Activated naive CD8-positive, alpha-beta T cell treated with anti-CD3 and anti-CD28 coated beads, Interleukin-2, amount 10 ng/mL, durations not matched to agents 7 days and 5 days (primary cell): ENCODE results near the gene ATAD3B. TPM values are rescaled to one million over a fixed set of nuclear protein-coding genes. Genes with fewer than 3 reads are reported as not detected.
"Not testable (repeated sequence)": the region's sequence is repeated elsewhere in the genome, so short reads cannot be mapped to it uniquely, and the experiment has no call there.

ENCODE experiments used
- ATAC-seq: fragments of 150-1000 bp; cut with Tn5 transposase; one replicate; pipeline ENCODE4 v1.10.0; 2021; ENCODE audit warnings: low read depth, moderate library complexity
- POLR2A ChIA-PET: fragments of 350-600 bp; sonication (Branson Sonifier 250); formaldehyde crosslinking; loops from one replicate; lab custom pipeline; 2021; ENCODE audit warnings: antibody characterized with exemption; lab: Charles Lee
- DNase-seq: peaks from one replicate; pipeline ENCODE4 v3.0.0; 2021
- H3K27ac Mint-ChIP-seq: one replicate; pipeline ENCODE4 v1.8.0; 2022; ENCODE audit warnings: mild to moderate bottlenecking, mixed read lengths
- H3K27me3 Mint-ChIP-seq: one replicate; pipeline ENCODE4 v1.8.0; 2022; ENCODE audit warnings: mild to moderate bottlenecking, moderate library complexity, mixed read lengths
- H3K36me3 Mint-ChIP-seq: one replicate; pipeline ENCODE4 v1.8.0; 2021; ENCODE audit warnings: mild to moderate bottlenecking, mixed read lengths
- H3K4me1 Mint-ChIP-seq: one replicate; pipeline ENCODE4 v1.8.0; 2021; ENCODE audit warnings: mixed read lengths
- H3K4me3 Mint-ChIP-seq: one replicate; pipeline ENCODE4 v1.8.0; 2022; ENCODE audit warnings: mild to moderate bottlenecking, moderate library complexity, mixed read lengths
- H3K9me3 Mint-ChIP-seq: one replicate; pipeline ENCODE4 v1.8.0; 2021; ENCODE audit warnings: mixed read lengths
- total RNA-seq, 2 experiments: library from RNA; stranded (reverse); gene quantifications; one replicate each; pipeline ENCODE4 v1.2.3, GENCODE V29; 2021

Gene ATAD3B
- total RNA-seq, 2 experiments from 2014 or later, result 35.2 to 37.9 TPM

GRCh38 chr1:1451696-1452364 lies 19.7 kb upstream of the ATAD3B start:
- Mint-ChIP-seq H3K9me3 (no peaks in the 10 kb centered on the region), H3K27ac (no peak overlapping the region), H3K27me3 (peaks cover 2% of the 10 kb centered on the region), H3K4me1 (no peaks in the 10 kb centered on the region), H3K4me3 (no peak overlapping the region), H3K36me3 (no peaks in the 10 kb centered on the region)
- POLR2A ChIA-PET, result no interaction called here
- DNase-seq (no peak), ATAC-seq (no peak)

- H3K27me3 Mint-ChIP-seq, H3K4me1 Mint-ChIP-seq, POLR2A ChIA-PET, H3K4me3 Mint-ChIP-seq, DNase-seq, ATAC-seq, H3K9me3 Mint-ChIP-seq, H3K27ac Mint-ChIP-seq, H3K36me3 Mint-ChIP-seq: not testable (repeated sequence)
Measured at GRCh38 chr1:1452365-1452739, 19.2 kb upstream of the ATAD3B start.

- DNase-seq (no peak), ATAC-seq (no peak)
- Mint-ChIP-seq H3K9me3 (no peaks in the 10 kb centered on the region), H3K27me3 (peaks cover 2% of the 10 kb centered on the region), H3K27ac (no peak overlapping the region), H3K36me3 (no peaks in the 10 kb centered on the region), H3K4me3 (no peak overlapping the region), H3K4me1 (no peaks in the 10 kb centered on the region)
- POLR2A ChIA-PET, result no interaction called here
Measured at GRCh38 chr1:1452882-1453281, 18.7 kb upstream of the ATAD3B start.

GRCh38 chr1:1454286-1455056 lies 17.1 kb upstream of the ATAD3B start:
- H3K36me3 Mint-ChIP-seq, H3K4me1 Mint-ChIP-seq, H3K9me3 Mint-ChIP-seq, H3K4me3 Mint-ChIP-seq, H3K27ac Mint-ChIP-seq, ATAC-seq, POLR2A ChIA-PET, H3K27me3 Mint-ChIP-seq, DNase-seq: not testable (repeated sequence)

DNA sequence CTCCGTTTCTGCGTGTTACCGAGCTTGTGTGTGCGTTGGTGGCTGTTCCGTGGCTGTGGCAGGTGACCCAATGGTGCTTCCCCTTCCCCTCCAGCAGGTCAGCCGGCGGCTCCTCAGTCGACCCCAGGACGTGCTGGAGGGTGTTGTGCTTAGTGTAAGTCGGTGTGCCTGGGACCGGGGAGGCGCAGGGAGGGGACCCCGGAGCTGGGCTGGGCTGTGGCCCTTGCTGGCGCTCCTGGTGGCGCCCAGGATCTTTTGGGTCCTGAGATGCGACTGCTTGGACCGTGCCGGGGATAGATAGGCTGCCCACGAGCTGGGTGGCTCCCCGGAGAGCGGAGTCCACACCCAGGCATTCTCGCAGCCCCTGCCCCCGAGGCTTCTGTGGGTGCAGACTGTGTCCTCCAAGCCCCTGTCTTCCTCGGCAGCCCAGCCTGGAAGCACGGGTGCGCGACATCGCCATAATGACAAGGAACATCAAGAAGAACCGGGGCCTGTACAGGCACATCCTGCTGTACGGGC lies 16.1 kb upstream of the ATAD3B start:
- Mint-ChIP-seq H3K4me1 (no peaks in the 10 kb centered on the region), H3K9me3 (no peaks in the 10 kb centered on the region)

DNA sequence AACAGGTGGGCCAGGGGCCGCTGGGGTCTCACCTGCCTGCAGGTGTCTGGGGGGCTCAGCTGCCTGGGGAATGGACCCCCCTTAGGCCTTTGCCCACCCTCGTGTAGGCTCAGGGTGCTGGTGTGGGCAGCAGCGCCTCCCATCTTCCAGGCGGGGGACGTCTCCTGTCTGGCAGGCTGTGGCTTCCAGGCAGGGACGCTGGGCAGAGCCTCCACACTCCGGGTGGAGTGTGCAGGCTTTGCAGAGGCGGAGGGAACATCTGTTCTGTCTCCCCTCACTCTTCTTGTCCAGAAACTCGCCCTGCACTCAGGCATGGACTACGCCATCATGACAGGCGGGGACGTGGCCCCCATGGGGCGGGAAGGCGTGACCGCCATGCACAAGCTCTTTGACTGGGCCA lies 15.6 kb upstream of the ATAD3B start:
- POLR2A ChIA-PET, H3K4me1 Mint-ChIP-seq, DNase-seq, H3K4me3 Mint-ChIP-seq, H3K27ac Mint-ChIP-seq, H3K9me3 Mint-ChIP-seq, H3K36me3 Mint-ChIP-seq, H3K27me3 Mint-ChIP-seq: not testable (repeated sequence)
- ATAC-seq, result peak; percentile 31

More for the DNA sequence above, 16.1 kb upstream of the ATAD3B start:
- H3K36me3 Mint-ChIP-seq, result no peaks in the 10 kb centered on the region
- no peaks in the 10 kb centered on the region for H3K27me3 Mint-ChIP-seq
- H3K4me3 Mint-ChIP-seq, result no peak overlapping the region
- H3K27ac Mint-ChIP-seq, result no peak overlapping the region
- ATAC-seq (no peak), DNase-seq (no peak)
- POLR2A ChIA-PET, result no interaction called here

- H3K9me3 Mint-ChIP-seq, H3K27ac Mint-ChIP-seq, H3K4me1 Mint-ChIP-seq, H3K36me3 Mint-ChIP-seq, POLR2A ChIA-PET, H3K4me3 Mint-ChIP-seq, ATAC-seq, H3K27me3 Mint-ChIP-seq, DNase-seq: not testable (repeated sequence)
Measured at GRCh38 chr1:1456683-1457255, 14.8 kb upstream of the ATAD3B start.

DNA sequence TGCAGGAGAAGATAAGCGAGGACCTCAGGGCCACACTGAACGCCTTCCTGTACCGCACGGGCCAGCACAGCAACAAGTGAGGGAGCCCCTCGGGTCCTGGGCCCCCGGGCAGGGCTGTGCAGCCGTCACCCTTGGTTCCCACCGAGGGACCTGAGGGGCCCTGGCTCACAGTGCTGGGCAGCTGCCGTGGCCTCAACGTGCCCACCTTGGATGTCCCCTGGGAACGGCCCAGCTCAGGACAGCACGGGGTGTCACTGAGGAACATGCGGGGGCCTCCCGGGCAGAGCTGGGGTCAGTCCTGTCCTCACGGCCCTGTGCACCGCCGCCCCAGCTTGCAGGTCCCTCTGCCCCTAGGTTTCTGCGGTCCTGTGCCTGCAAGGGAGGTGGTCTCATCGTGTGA lies 12.4 kb upstream of the ATAD3B start:
- H3K27me3 Mint-ChIP-seq, H3K4me3 Mint-ChIP-seq, H3K36me3 Mint-ChIP-seq, ATAC-seq, H3K27ac Mint-ChIP-seq, DNase-seq, POLR2A ChIA-PET, H3K4me1 Mint-ChIP-seq, H3K9me3 Mint-ChIP-seq: not testable (repeated sequence)

DNA sequence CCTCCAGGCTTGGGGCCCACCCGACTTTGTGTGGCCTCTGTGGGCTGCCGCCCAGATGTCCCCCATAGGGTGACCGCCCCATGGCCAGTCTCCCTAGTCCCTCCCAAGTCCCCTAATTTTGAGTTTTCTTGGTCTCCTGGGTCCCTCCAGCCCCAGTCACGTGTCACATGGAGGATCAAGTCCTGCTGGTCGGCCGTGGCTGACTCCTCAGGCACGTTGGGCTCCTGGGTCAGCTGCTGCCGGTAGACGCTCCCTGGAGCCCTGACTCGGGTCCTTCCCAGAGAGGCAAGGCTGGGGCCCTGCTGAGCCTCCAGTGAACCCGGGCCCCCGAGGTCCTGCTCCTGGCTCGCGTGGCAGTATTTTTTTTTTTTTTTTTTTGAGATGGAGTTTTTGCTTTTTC lies 11.9 kb upstream of the ATAD3B start:
- H3K27me3 Mint-ChIP-seq, ATAC-seq, H3K9me3 Mint-ChIP-seq, H3K4me1 Mint-ChIP-seq, H3K27ac Mint-ChIP-seq, H3K4me3 Mint-ChIP-seq, POLR2A ChIA-PET, DNase-seq, H3K36me3 Mint-ChIP-seq: not testable (repeated sequence)

DNA sequence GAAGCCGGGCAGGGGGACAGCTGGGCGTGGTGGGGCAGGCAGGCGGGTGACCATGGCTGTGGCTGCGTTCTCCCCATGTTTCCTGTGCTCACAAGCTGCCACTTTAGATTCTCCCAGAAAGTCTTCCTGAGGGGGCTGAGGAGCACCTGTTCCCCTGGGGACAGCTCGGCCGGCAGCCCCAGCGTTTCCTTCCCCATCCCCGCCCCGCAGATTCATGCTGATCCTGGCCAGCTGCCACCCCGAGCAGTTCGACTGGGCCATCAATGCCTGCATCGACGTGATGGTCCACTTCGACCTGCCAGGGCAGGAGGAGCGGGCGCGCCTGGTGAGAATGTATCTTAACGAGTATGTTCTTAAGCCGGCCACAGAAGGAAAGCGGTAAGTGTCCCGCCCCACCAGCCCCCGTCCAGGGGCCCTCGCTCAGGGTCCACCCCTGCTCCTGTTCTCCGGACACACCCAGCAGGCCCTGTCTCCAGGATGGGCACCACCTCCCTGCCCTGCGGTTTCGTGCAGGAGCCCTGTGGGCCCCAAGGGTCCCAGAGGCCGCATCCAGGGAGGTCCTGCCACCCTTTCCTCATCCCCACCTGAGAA lies 10.9 kb upstream of the ATAD3B start:
- Mint-ChIP-seq H3K36me3 (no peaks in the 10 kb centered on the region), H3K27ac (no peak overlapping the region), H3K27me3 (peaks cover under 1% of the 10 kb centered on the region), H3K4me1 (no peaks in the 10 kb centered on the region), H3K9me3 (no peaks in the 10 kb centered on the region), H3K4me3 (no peak overlapping the region)
- POLR2A ChIA-PET, result no interaction called here
- ATAC-seq, result no peak
- no peak for DNase-seq

- POLR2A ChIA-PET, result interaction anchor here (1.3 kb wide), 1 partner anchor 87 kb away, joined by 5 read pairs; the partner anchor contains the start of gene AURKAIP1
- Mint-ChIP-seq H3K4me3 (peak overlapping the region; percentile 60), H3K27me3 (peaks cover 2% of the 10 kb centered on the region), H3K36me3 (peaks cover 3% of the 10 kb centered on the region), H3K9me3 (no peaks in the 10 kb centered on the region), H3K27ac (peak overlapping the region; percentile 67), H3K4me1 (no peaks in the 10 kb centered on the region)
- peak; percentile 21 for ATAC-seq
- no peak for DNase-seq
Measured at GRCh38 chr1:1461721-1462317, 9.7 kb upstream of the ATAD3B start.

DNA sequence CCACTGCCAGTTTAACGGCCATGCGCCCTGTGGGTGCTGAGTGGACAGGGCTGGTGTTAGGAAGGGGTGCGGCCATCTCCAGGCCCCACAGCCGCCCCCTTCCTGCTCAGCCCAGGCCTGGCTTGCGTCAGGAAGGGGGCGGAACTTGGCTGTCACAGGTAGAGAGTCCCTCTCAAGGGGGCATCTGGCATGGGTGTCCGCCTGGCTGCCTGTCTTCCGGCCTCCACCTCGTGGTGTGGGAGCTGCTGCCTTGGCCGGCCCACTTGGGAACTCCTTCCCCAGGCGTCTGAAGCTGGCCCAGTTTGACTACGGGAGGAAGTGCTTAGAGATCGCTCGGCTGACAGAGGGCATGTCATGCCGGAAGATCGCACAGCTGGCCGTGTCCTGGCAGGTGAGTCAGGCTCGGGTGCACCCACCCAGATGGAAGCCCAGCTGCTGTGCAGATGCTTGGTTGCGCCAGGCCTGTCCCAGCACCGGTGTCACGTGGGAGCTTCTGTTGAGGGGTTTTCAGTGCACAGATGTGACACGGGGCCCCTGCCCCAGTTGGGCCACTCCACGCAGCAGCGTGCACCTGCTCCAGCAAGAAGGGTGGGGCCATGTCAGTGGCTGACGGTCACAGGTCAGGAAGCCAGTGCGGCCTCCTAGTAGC lies 9.1 kb upstream of the ATAD3B start:
- ATAC-seq (peak; percentile 74), DNase-seq (no peak)

More for the DNA sequence above, 9.1 kb upstream of the ATAD3B start:
- no peaks in the 10 kb centered on the region for H3K4me1 Mint-ChIP-seq
- H3K36me3 Mint-ChIP-seq, result peaks cover 3% of the 10 kb centered on the region
- peak overlapping the region; percentile 67 for H3K27ac Mint-ChIP-seq
- no peaks in the 10 kb centered on the region for H3K9me3 Mint-ChIP-seq
- POLR2A ChIA-PET, result interaction anchor here (1.3 kb wide), 1 partner anchor 87 kb away, joined by 5 read pairs; the partner anchor contains the start of gene AURKAIP1
- peaks cover 2% of the 10 kb centered on the region for H3K27me3 Mint-ChIP-seq
- H3K4me3 Mint-ChIP-seq, result peak overlapping the region; percentile 60
